OCI-LY7 (cell line): ENCODE data around the gene ETV5. TPM values are rescaled to one million over a fixed set of nuclear protein-coding genes. Genes with fewer than 3 reads are reported as not detected.

Experiments
- BruUV-seq: library from RNA; stranded (reverse); fragments of 400-500 nt; replicated peaks from 2 replicates; lab custom pipeline; 2021; lab: Mats Ljungman, UMichigan
- CTCF ChIA-PET: fragments of 300-600 bp; sonication (Branson Sonifier 250); formaldehyde crosslinking; loops from one replicate; lab custom pipeline; 2022; ENCODE audit warnings: antibody characterized with exemption; ENCODE audit not compliant: unreplicated experiment; lab: Charles Lee
- POLR2A ChIA-PET: fragments of 300-600 bp; sonication (Branson Sonifier 250); formaldehyde crosslinking; loops from one replicate; lab custom pipeline; 2022; ENCODE audit warnings: antibody characterized with exemption; lab: Charles Lee
- DNase-seq: peaks from one replicate; pipeline ENCODE4 v3.0.0-alpha.2; 2015; ENCODE audit warnings: low spot score
- H2AFZ ChIP-seq: fragments of 200-600 bp; sonication (generic), shearing (Covaris generic); 2 replicates; pipeline ENCODE4 v1.6.1; 2014; ENCODE audit warnings: mild to moderate bottlenecking, antibody characterized with exemption, low read length, moderate library complexity
- H3K27ac ChIP-seq: fragments of 200-600 bp; sonication (generic); 2 replicates; pipeline ENCODE4 v1.5.1; 2014; ENCODE audit warnings: mixed run types, low read depth, mild to moderate bottlenecking, moderate library complexity, low read length, inconsistent platforms; ENCODE audit not compliant: poor library complexity, severe bottlenecking
- H3K36me3 ChIP-seq: fragments of 200-600 bp; sonication (generic); 2 replicates; pipeline ENCODE4 v1.6.1; 2014; ENCODE audit warnings: mild to moderate bottlenecking, antibody characterized with exemption, low read length, moderate library complexity, mixed read lengths; ENCODE audit not compliant: insufficient read depth
- H3K4me1 ChIP-seq: fragments of 200-600 bp; sonication (generic); 2 replicates; pipeline ENCODE4 v1.5.1; 2014; ENCODE audit warnings: mild to moderate bottlenecking, low read length; ENCODE audit not compliant: insufficient read depth, poor library complexity, severe bottlenecking
- H3K4me2 ChIP-seq: fragments of 200-600 bp; sonication (generic); 2 replicates; pipeline ENCODE4 v1.6.1; 2014; ENCODE audit warnings: mild to moderate bottlenecking, low read length
- H3K4me3 ChIP-seq: fragments of 200-600 bp; sonication (generic); 2 replicates; pipeline ENCODE4 v1.5.1; 2014; ENCODE audit warnings: mild to moderate bottlenecking, low read depth, low read length; ENCODE audit not compliant: poor library complexity, severe bottlenecking
- H3K79me2 ChIP-seq: fragments of 200-600 bp; sonication (generic); 2 replicates; pipeline ENCODE4 v1.6.1; 2016; ENCODE audit warnings: low read depth, mild to moderate bottlenecking, low read length, moderate library complexity, mixed read lengths; ENCODE audit not compliant: insufficient read depth
- H3K9me2 ChIP-seq: fragments of 200-600 bp; sonication (generic); 2 replicates; pipeline ENCODE4 v1.6.1; 2016; ENCODE audit warnings: mild to moderate bottlenecking, low read length, mixed read lengths; ENCODE audit not compliant: insufficient read depth
- H3K9me3 ChIP-seq: fragments of 200-600 bp; sonication (generic); 2 replicates; pipeline ENCODE4 v1.6.1; 2014; ENCODE audit warnings: mild to moderate bottlenecking, mixed run types, low read length, mixed read lengths
- H4K20me1 ChIP-seq: fragments of 200-600 bp; sonication (generic); 2 replicates; pipeline ENCODE4 v1.6.1; 2014; ENCODE audit warnings: mild to moderate bottlenecking, antibody characterized with exemption, low read length, moderate library complexity, mixed read lengths; ENCODE audit not compliant: insufficient read depth
- CTCF ChIP-seq: fragments of 200-600 bp; sonication (generic); conservative IDR thresholded peaks from 2 replicates; pipeline ENCODE4 v1.5.1; 2014; ENCODE audit warnings: mild to moderate bottlenecking, antibody characterized with exemption, low read length, moderate library complexity, mixed read lengths
- EZH2phosphoT487 ChIP-seq: fragments of 200-600 bp; sonication (generic); IDR thresholded peaks from 2 replicates; pipeline ENCODE4 v1.6.1; 2018; ENCODE audit warnings: low read depth, borderline replicate concordance, mild to moderate bottlenecking, mixed run types, antibody characterized with exemption, low read length, moderate library complexity, mixed read lengths
- intact Hi-C: fragments of 100-400 bp; cut with micrococcal nuclease; formaldehyde crosslinking; loops from one replicate; pipeline ENCODE4 v1.10.0; 2022; ENCODE audit not compliant: unreplicated experiment
- total RNA-seq, 2 experiments: library from RNA; depleted of rRNA in 1 of 2; stranded (reverse); fragments of >200 nt in 1 of 2; shearing (Covaris generic) in 1 of 2; gene quantifications; 2 replicates each; pipeline ENCODE4 v1.2.3, GENCODE V29; 2014 to 2022

The ETV5 gene
- total RNA-seq, 2 experiments from 2014 or later, result 0.85 to 1.1 TPM

GRCh38 chr3:186049001-186049400 is 59.9 kb downstream of the ETV5 start:
- BruUV-seq, result no TSS peak
- Histone ChIP-seq H2AFZ (no peak overlapping the region), H3K36me3 (no peaks in the 10 kb centered on the region), H3K27ac (no peak overlapping the region), H3K4me1 (no peaks in the 10 kb centered on the region), H3K9me3 (no peaks in the 10 kb centered on the region), H3K79me2 (no peaks in the 10 kb centered on the region), H4K20me1 (no peaks in the 10 kb centered on the region), H3K4me2 (no peak overlapping the region), H3K9me2 (no peaks in the 10 kb centered on the region), H3K4me3 (no peak overlapping the region)
- ChIA-PET POLR2A (interaction anchor here (0.5 kb wide), 1 partner anchor 28 kb away, joined by 3 read pairs; no protein-coding TSS in a partner anchor), CTCF (no interaction called here)
- TF ChIP-seq EZH2phosphoT487 (no peak), CTCF (no peak)
- DNase-seq, result no peak
- intact Hi-C loops, result no loop called here

GRCh38 chr3:186048119-186048518 is 60.8 kb downstream of the ETV5 start:
- Histone ChIP-seq H3K79me2 (no peaks in the 10 kb centered on the region), H3K9me2 (no peaks in the 10 kb centered on the region), H2AFZ (no peak overlapping the region), H3K36me3 (no peaks in the 10 kb centered on the region), H3K27ac (no peak overlapping the region), H3K4me3 (no peak overlapping the region), H3K4me1 (no peaks in the 10 kb centered on the region), H3K4me2 (no peak overlapping the region), H4K20me1 (no peaks in the 10 kb centered on the region), H3K9me3 (no peaks in the 10 kb centered on the region)
- no peak for DNase-seq
- CTCF ChIA-PET, result no interaction called here
- BruUV-seq, result no TSS peak
- TF ChIP-seq EZH2phosphoT487 (no peak), CTCF (no peak)
- POLR2A ChIA-PET, result no interaction called here
- intact Hi-C loops, result no loop called here

- H2AFZ ChIP-seq, result no peak overlapping the region
- intact Hi-C loops, result no loop called here
Observed at GRCh38 chr3:186046838-186047237, 62.1 kb downstream of the ETV5 start.

More at GRCh38 chr3:186046838-186047237, 62.1 kb downstream of the ETV5 start:
- Histone ChIP-seq H3K4me3 (no peak overlapping the region), H3K4me1 (no peaks in the 10 kb centered on the region), H3K27ac (no peak overlapping the region), H3K36me3 (no peaks in the 10 kb centered on the region), H3K9me3 (no peaks in the 10 kb centered on the region), H3K9me2 (no peaks in the 10 kb centered on the region), H4K20me1 (no peaks in the 10 kb centered on the region), H3K4me2 (no peak overlapping the region), H3K79me2 (no peaks in the 10 kb centered on the region)
- no peak for DNase-seq
- TF ChIP-seq CTCF (no peak), EZH2phosphoT487 (no peak)
- CTCF ChIA-PET, result interaction anchor here (0.7 kb wide), 1 partner anchor 104 kb away, joined by 3 read pairs; no protein-coding TSS in a partner anchor
- no TSS peak for BruUV-seq
- POLR2A ChIA-PET, result interaction anchor here (0.7 to 1.0 kb wide), 2 partner anchors 12 to 218 kb away, joined by 3 to 4 read pairs; no protein-coding TSS in a partner anchor
